Keratinocyte (primary cell): ENCODE data around the gene PPP2R1A.

ENCODE experiments used
- CTCF ChIP-seq, 3 experiments: IDR thresholded peaks in 1 of 3; conservative IDR thresholded peaks in 1 of 3; optimal IDR thresholded peaks in 1 of 3; 2 replicates in 2 of 3; 3 replicates in 1 of 3; pipeline versions ENCODE3 to v1.5.1; 2011; ENCODE audit warnings: low read length in 3 of 3, mild to moderate bottlenecking in 3 of 3, moderate library complexity in 2 of 3, control low read depth in 1 of 3, inconsistent platforms in 1 of 3; ENCODE audit not compliant: insufficient read depth in 2 of 3; ENCODE audit errors: extremely low read depth in 1 of 3
- EZH2 ChIP-seq: IDR thresholded peaks from one replicate; pipeline ENCODE4 v1.6.1; 2012; ENCODE audit warnings: inconsistent platforms, mild to moderate bottlenecking, low read length, moderate library complexity

- TF ChIP-seq CTCF (optimal IDR thresholded peaks at IDR 0.05 in 1 of 3, IDR thresholded peaks at IDR 0.05 in 1 of 3, conservative IDR thresholded peaks at IDR 0.05 in 1 of 3; ENCODE audit: extremely low read depth in 1 of 3, insufficient read depth in 2 of 3, low read length in 3 of 3) (peak; percentile 36 to 56 (median 50)), EZH2 (no peak)
These were observed 58.4 kb downstream of the PPP2R1A start for GRCh38 chr19:52248241-52248640.
